ENCODE results near the gene SLC25A21.

SLC25A21 gene

GRCh38 chr14:36655963-36656686 lies 516.3 kb downstream of the SLC25A21 start:
- H3K4me1 ChIP-seq (ENCODE audit: control insufficient read depth, insufficient read depth, low read length, poor library complexity, severe bottlenecking) = peaks cover 2% of the 10 kb centered on the region
- peaks cover 67% of the 10 kb centered on the region for H3K27me3 ChIP-seq (replicated peaks; ENCODE audit: control insufficient read depth, insufficient read depth, low read length, poor library complexity, severe bottlenecking)
- H3K4me3 ChIP-seq (ENCODE audit: insufficient read depth, low read depth, low read length, poor library complexity, severe bottlenecking) = no peak overlapping the region
- no peak for DNase-seq
- no peaks in the 10 kb centered on the region for H3K9me3 ChIP-seq (ENCODE audit: control insufficient read depth, low read length)
- H3K36me3 ChIP-seq (ENCODE audit: control insufficient read depth, insufficient read depth, low read length) = no peaks in the 10 kb centered on the region
- H3K27ac ChIP-seq (ENCODE audit: insufficient read depth, low read length, poor library complexity, severe bottlenecking) = no peak overlapping the region

DNA sequence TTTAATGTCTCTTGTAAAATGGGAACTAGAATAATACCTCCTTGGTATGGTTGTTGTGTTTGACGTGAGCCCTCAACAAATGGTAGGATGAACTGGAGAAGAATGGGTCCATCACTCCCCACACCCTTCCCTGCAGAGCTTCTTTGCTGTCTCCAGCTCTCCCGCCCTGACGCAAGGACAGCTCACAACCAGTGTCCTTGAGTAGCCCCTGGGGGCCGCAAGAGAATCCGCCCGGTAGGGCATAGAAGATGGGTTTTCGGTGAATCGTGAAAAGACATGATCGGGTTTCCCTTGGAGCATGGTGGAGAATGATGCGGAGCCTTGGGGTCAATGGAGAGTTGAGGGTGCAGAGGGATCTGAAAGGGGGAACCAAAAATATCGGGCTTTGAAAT lies 516.8 kb downstream of the SLC25A21 start:
- no peaks in the 10 kb centered on the region for H3K4me1 ChIP-seq (ENCODE audit: control insufficient read depth, insufficient read depth, low read length, poor library complexity, severe bottlenecking)
- no peak for DNase-seq
- no peak overlapping the region for H3K27ac ChIP-seq (ENCODE audit: insufficient read depth, low read length, poor library complexity, severe bottlenecking)
- H3K27me3 ChIP-seq (replicated peaks; ENCODE audit: control insufficient read depth, insufficient read depth, low read length, poor library complexity, severe bottlenecking) = peaks cover 65% of the 10 kb centered on the region
- no peak overlapping the region for H3K4me3 ChIP-seq (ENCODE audit: insufficient read depth, low read depth, low read length, poor library complexity, severe bottlenecking)
- no peaks in the 10 kb centered on the region for H3K36me3 ChIP-seq (ENCODE audit: control insufficient read depth, insufficient read depth, low read length)
- no peaks in the 10 kb centered on the region for H3K9me3 ChIP-seq (ENCODE audit: control insufficient read depth, low read length)

GRCh38 chr14:36654794-36655381 lies 517.5 kb downstream of the SLC25A21 start:
- Histone ChIP-seq H3K36me3 (ENCODE audit: control insufficient read depth, insufficient read depth, low read length) (no peaks in the 10 kb centered on the region), H3K27me3 (replicated peaks; ENCODE audit: control insufficient read depth, insufficient read depth, low read length, poor library complexity, severe bottlenecking) (peaks cover 63% of the 10 kb centered on the region), H3K4me1 (ENCODE audit: control insufficient read depth, insufficient read depth, low read length, poor library complexity, severe bottlenecking) (no peaks in the 10 kb centered on the region), H3K27ac (ENCODE audit: insufficient read depth, low read length, poor library complexity, severe bottlenecking) (no peak overlapping the region), H3K4me3 (ENCODE audit: insufficient read depth, low read depth, low read length, poor library complexity, severe bottlenecking) (no peak overlapping the region), H3K9me3 (ENCODE audit: control insufficient read depth, low read length) (no peaks in the 10 kb centered on the region)
- DNase-seq = no peak

DNA sequence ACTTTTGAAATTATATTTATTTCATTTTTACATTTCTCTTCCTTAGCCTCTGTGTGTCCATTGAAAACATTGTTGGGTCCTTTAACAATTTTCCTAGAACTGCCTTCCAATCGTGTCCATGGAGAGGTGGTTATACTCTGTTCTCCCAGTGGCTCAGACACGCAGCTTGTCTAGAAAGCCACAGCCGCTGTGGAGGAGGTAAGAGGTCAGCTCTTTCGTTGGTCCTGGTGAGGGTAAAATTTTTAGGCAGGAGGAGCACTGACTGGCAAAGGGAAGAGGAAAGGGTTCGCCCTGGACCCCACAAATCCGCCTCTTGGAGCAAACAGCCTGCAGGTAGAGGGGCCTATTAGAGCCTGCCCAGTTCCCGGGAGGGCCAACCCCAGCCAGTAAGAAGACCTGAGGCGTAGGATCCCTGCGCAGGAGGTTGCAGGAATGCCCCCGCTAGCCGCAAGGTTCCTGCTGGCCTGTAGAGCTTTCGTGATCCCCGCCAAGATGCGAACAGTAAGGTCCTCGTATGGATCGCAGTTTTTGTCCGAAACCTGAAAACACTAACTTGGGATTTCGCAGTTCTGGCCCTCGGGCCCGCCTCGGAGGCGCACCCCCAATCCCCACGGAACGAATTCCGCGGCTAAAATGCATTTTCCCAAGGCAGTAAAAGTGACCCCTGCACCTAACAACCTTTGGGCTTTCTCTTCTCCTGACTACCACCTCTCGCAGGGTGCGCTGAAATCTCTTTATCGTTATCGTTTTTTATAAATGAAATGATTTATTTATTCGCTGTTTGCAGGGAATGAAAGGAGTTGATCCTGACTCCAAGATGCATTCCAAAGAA lies 518.2 kb downstream of the SLC25A21 start:
- H3K36me3 ChIP-seq (ENCODE audit: control insufficient read depth, insufficient read depth, low read length) = no peaks in the 10 kb centered on the region

DNA sequence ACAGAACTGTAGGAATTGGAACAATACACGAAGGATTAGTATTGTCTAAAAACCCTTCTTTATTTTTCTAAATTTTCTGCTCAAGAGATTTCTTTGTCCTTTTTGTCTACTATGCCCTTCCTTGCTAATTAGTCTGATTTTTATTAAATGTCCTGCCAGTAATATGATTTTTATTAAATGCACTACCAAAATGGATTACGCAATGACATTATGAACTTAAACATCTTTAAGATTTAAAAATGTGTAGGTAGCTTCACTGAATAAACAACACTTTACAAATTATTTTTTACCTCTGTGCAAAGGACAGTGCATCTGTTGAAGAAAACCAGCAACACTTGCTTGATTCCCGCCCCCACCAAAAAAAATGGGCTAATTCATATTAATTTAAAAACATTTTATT lies 519.0 kb downstream of the SLC25A21 start:
- no peaks in the 10 kb centered on the region for H3K9me3 ChIP-seq (ENCODE audit: control insufficient read depth, low read length)
- H3K36me3 ChIP-seq (ENCODE audit: control insufficient read depth, insufficient read depth, low read length) = no peaks in the 10 kb centered on the region
- no peak overlapping the region for H3K4me3 ChIP-seq (ENCODE audit: insufficient read depth, low read depth, low read length, poor library complexity, severe bottlenecking)
- no peak overlapping the region for H3K27ac ChIP-seq (ENCODE audit: insufficient read depth, low read length, poor library complexity, severe bottlenecking)
- DNase-seq = no peak
- peaks cover 60% of the 10 kb centered on the region for H3K27me3 ChIP-seq (replicated peaks; ENCODE audit: control insufficient read depth, insufficient read depth, low read length, poor library complexity, severe bottlenecking)
- no peaks in the 10 kb centered on the region for H3K4me1 ChIP-seq (ENCODE audit: control insufficient read depth, insufficient read depth, low read length, poor library complexity, severe bottlenecking)

More for the DNA sequence above, 518.2 kb downstream of the SLC25A21 start:
- peaks cover 59% of the 10 kb centered on the region for H3K27me3 ChIP-seq (replicated peaks; ENCODE audit: control insufficient read depth, insufficient read depth, low read length, poor library complexity, severe bottlenecking)
- DNase-seq = no peak
- H3K4me3 ChIP-seq (ENCODE audit: insufficient read depth, low read depth, low read length, poor library complexity, severe bottlenecking) = no peak overlapping the region
- H3K27ac ChIP-seq (ENCODE audit: insufficient read depth, low read length, poor library complexity, severe bottlenecking) = no peak overlapping the region
- no peaks in the 10 kb centered on the region for H3K9me3 ChIP-seq (ENCODE audit: control insufficient read depth, low read length)
- H3K4me1 ChIP-seq (ENCODE audit: control insufficient read depth, insufficient read depth, low read length, poor library complexity, severe bottlenecking) = no peaks in the 10 kb centered on the region

- H3K9me3 ChIP-seq (ENCODE audit: control insufficient read depth, low read length) = no peaks in the 10 kb centered on the region
- no peaks in the 10 kb centered on the region for H3K4me1 ChIP-seq (ENCODE audit: control insufficient read depth, insufficient read depth, low read length, poor library complexity, severe bottlenecking)
- no peak for DNase-seq
- no peak overlapping the region for H3K27ac ChIP-seq (ENCODE audit: insufficient read depth, low read length, poor library complexity, severe bottlenecking)
- no peaks in the 10 kb centered on the region for H3K36me3 ChIP-seq (ENCODE audit: control insufficient read depth, insufficient read depth, low read length)
- H3K4me3 ChIP-seq (ENCODE audit: insufficient read depth, low read depth, low read length, poor library complexity, severe bottlenecking) = no peak overlapping the region
- peaks cover 58% of the 10 kb centered on the region for H3K27me3 ChIP-seq (replicated peaks; ENCODE audit: control insufficient read depth, insufficient read depth, low read length, poor library complexity, severe bottlenecking)
These were observed 519.7 kb downstream of the SLC25A21 start for GRCh38 chr14:36652542-36653201.

DNA sequence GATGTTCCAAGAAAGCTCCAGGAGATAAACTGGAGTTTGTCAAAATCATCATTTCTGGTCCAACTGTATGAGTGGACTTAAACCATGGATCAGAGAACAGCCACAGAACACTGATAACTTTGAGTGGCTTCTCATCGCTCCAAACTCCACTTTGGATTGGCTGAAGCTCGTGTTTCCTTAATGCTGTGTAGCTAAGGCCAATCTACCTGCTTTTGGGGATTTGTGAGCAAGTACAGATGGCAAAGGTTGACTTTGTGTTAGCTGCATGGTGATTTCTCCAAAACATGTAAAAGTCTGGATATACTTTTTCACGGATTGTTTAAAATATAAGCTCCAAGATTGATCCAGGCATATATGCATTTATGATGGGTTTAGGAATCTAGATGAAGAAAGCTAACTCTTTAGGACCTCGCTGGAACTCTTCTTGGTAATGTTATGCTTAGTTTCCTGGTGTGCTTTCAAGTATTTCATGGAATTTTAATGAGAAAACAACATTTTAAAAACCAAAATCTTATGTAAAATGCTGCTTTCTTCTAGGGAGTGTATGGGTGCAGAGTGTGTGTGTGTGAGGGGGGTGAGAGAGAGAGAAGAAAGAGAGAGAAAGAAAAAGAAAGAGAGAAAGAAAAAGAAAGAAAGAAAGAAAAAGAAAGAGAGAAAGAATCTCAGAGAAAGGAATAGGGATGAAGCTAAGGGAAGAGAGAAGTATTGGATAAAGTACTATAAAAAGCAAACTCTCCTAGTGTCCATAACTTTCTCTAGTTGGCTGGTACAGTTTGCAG lies 522.3 kb downstream of the SLC25A21 start:
- peaks cover 56% of the 10 kb centered on the region for H3K27me3 ChIP-seq (replicated peaks; ENCODE audit: control insufficient read depth, insufficient read depth, low read length, poor library complexity, severe bottlenecking)
- H3K4me3 ChIP-seq (ENCODE audit: insufficient read depth, low read depth, low read length, poor library complexity, severe bottlenecking) = no peak overlapping the region
- no peak overlapping the region for H3K27ac ChIP-seq (ENCODE audit: insufficient read depth, low read length, poor library complexity, severe bottlenecking)
- no peaks in the 10 kb centered on the region for H3K4me1 ChIP-seq (ENCODE audit: control insufficient read depth, insufficient read depth, low read length, poor library complexity, severe bottlenecking)
- no peaks in the 10 kb centered on the region for H3K36me3 ChIP-seq (ENCODE audit: control insufficient read depth, insufficient read depth, low read length)
- no peaks in the 10 kb centered on the region for H3K9me3 ChIP-seq (ENCODE audit: control insufficient read depth, low read length)
- DNase-seq = no peak

GRCh38 chr14:36647824-36648753 lies 524.3 kb downstream of the SLC25A21 start:
- DNase-seq = no peak
- Histone ChIP-seq H3K4me3 (ENCODE audit: insufficient read depth, low read depth, low read length, poor library complexity, severe bottlenecking) (no peak overlapping the region), H3K36me3 (ENCODE audit: control insufficient read depth, insufficient read depth, low read length) (no peaks in the 10 kb centered on the region), H3K27ac (ENCODE audit: insufficient read depth, low read length, poor library complexity, severe bottlenecking) (no peak overlapping the region), H3K9me3 (ENCODE audit: control insufficient read depth, low read length) (no peaks in the 10 kb centered on the region), H3K27me3 (replicated peaks; ENCODE audit: control insufficient read depth, insufficient read depth, low read length, poor library complexity, severe bottlenecking) (peaks cover 37% of the 10 kb centered on the region), H3K4me1 (ENCODE audit: control insufficient read depth, insufficient read depth, low read length, poor library complexity, severe bottlenecking) (no peaks in the 10 kb centered on the region)

Data from effector memory CD4-positive, alpha-beta T cell (primary cell).